SK-N-MC (cell line): ENCODE results near the gene P2RY12.

ENCODE experiments used
- EZH2 ChIP-seq: fragments of 200-600 bp; sonication (generic); IDR thresholded peaks from one replicate; pipeline ENCODE4 v1.6.1; 2017; ENCODE audit warnings: antibody characterized with exemption
- POLR2AphosphoS5 ChIP-seq: IDR thresholded peaks from 2 replicates; pipeline ENCODE4 v1.6.1; 2012; ENCODE audit warnings: mild to moderate bottlenecking, low read depth, low read length, borderline replicate concordance

- TF ChIP-seq EZH2 (no peak), POLR2AphosphoS5 (no peak)
Observed at GRCh38 chr3:151430821-151431484, 46.4 kb upstream of the P2RY12 start.
